Spleen (tissue), 3 donors: ENCODE measurements around the gene CCDC17.

Experiments used
- POLR2A ChIP-seq, 3 donors: fragments of 450-650 bp; IDR thresholded peaks; one replicate each; pipeline ENCODE4 v1.5.1; 2017; ENCODE audit warnings: antibody characterized with exemption in 3 of 3, mild to moderate bottlenecking in 1 of 3
- POLR2AphosphoS5 ChIP-seq, 3 donors: sonication (generic); formaldehyde crosslinking; IDR thresholded peaks; one replicate each; pipeline ENCODE4 v1.5.1; 2017; ENCODE audit warnings: antibody characterized with exemption in 3 of 3

- TF ChIP-seq POLR2A (IDR thresholded peaks at IDR 0.05): no peak
- TF ChIP-seq POLR2AphosphoS5 (IDR thresholded peaks at IDR 0.05): no peak
Measured at GRCh38 chr1:45629035-45629434, 5.2 kb upstream of the CCDC17 start.
